ENCODE measurements around the gene SLCO1B1.
"Not testable (repeated sequence)": the region's sequence is repeated elsewhere in the genome, so short reads cannot be mapped to it uniquely, and the experiment has no call there.

Gene SLCO1B1

DNA sequence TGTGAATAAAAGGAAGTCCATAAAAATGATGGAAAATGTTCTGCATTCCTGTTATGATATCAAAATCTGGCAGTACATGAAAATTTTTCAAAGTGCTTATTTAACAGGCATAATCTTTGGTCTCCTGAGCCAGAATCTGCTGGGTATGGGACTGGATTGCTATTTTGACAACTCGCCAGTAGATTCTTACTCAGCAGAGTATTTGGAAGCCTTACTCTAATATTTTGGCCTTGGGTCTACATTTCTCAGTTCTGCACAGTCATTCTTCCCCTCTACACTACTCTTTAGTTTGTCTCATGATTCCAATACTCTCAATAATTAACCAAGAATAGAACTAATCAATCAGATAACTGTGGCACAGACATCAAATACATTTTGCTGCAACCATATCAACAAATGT lies 1.1 kb upstream of the SLCO1B1 start:
- DNase-seq (ENCODE audit: extremely low spot score), result no peak
- ChIA-PET POLR2A (no interaction called here), CTCF (no interaction called here)
- TF ChIP-seq, protein P1, sequence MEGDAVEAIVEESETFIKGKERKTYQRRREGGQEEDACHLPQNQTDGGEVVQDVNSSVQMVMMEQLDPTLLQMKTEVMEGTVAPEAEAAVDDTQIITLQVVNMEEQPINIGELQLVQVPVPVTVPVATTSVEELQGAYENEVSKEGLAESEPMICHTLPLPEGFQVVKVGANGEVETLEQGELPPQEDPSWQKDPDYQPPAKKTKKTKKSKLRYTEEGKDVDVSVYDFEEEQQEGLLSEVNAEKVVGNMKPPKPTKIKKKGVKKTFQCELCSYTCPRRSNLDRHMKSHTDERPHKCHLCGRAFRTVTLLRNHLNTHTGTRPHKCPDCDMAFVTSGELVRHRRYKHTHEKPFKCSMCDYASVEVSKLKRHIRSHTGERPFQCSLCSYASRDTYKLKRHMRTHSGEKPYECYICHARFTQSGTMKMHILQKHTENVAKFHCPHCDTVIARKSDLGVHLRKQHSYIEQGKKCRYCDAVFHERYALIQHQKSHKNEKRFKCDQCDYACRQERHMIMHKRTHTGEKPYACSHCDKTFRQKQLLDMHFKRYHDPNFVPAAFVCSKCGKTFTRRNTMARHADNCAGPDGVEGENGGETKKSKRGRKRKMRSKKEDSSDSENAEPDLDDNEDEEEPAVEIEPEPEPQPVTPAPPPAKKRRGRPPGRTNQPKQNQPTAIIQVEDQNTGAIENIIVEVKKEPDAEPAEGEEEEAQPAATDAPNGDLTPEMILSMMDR (IDR thresholded peaks at IDR 0.05; ENCODE audit: control extremely low read depth, extremely low read depth, low read depth, missing control alignments), result no peak

DNA sequence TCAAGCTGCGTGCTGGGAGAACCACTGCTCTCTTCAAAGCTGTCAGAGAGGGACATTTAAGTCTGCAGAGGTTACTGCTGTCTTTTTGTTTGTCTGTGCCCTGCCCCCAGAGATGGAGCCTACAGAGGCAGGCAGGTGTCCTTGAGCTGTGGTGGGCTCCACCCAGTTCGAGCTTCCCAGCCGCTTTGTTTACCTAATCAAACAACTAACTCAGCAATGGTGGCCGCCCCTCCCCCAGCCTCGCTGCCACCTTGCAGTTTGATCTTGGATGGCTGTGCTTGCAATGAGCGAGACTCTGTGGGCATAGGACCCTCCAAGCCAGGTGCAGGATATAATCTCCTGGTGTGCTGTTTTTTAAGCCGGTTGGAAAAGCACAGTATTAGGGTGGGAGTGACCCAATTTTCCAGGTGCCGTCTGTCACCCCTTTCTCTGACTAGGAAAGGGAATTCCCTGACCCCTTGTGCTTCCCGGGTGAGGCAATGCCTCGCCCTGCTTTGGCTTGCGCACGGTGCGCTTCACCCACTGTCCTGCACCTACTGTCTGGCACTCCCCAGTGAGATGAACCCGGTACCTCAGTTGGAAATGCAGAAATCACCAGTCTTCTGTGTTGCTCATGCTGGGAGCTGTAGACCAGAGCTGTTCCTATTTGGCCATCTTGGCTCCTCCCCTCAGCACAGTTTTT lies 6.5 kb downstream of the SLCO1B1 start:
- DNase-seq (ENCODE audit: extremely low spot score); CTCF ChIA-PET; POLR2A ChIA-PET: not testable (repeated sequence)

DNA sequence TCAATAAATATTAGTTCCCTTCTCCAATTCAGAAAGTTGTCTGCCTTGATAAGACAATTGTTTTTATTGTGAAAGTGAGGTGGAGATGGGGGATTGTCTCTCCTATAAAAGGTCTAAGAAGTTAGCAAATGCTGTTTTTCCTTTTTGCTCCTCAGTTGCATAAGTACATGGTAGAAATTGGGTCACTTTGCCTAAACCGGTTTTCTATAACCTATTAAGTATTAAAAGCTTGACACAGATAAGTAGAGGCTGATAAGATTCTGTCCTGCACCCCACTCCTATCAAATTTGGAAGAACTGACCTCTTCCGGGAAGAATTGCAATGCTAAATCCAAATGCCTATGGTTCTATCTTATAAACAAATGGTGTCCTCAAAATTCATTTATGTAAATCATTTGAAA lies 7.0 kb downstream of the SLCO1B1 start:
- ChIA-PET POLR2A (no interaction called here), CTCF (no interaction called here)
- TF ChIP-seq, protein P1 (IDR thresholded peaks at IDR 0.05; ENCODE audit: control extremely low read depth, extremely low read depth, low read depth, missing control alignments), result no peak
- DNase-seq (ENCODE audit: extremely low spot score), result no peak

DNA sequence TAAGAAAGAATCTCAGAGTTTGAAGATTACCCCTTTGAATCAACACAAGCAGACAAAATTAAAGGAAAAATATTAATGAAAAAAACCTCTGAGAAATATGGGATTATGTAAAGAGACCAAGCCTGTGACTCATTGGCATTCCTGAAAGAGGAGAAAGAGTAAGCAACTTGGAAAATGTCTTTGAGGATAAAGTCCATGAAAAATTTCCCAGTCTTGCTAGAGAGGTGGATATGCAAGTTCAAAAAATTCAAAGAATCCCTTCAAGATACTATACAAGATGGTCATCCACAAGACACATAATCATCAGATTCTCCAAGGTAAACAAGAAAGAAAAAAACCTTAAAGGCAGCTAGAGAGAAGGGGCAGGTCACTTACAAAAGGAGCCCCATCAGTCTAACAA lies 13.3 kb downstream of the SLCO1B1 start:
- no peak for DNase-seq (ENCODE audit: extremely low spot score)
- ChIA-PET POLR2A (no interaction called here), CTCF (interaction anchor here (0.8 kb wide), 1 partner anchor 9 kb away, joined by 3 read pairs; no protein-coding TSS in a partner anchor)
- TF ChIP-seq, protein P1 (IDR thresholded peaks at IDR 0.05; ENCODE audit: control extremely low read depth, extremely low read depth, low read depth, missing control alignments), result no peak

DNA sequence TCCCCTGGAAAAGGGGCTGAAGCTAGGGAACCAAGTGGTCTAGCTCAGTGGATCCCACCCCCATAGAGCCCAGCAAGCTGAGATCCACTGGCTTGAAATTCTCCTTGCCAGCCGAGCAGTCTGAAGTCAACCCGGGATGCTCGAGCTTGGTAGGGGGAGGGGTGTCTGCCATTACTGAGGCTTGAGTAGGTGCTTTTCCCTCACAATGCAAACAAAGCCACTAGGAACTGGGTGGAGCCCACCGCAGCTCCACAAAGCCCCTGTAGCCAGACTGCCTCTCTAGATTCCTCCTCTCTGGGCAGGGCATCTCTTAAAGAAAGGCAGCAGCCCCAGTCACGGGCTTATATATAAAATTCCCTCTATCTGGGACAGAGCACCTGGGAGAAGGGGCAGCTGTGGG lies 18.9 kb downstream of the SLCO1B1 start:
- DNase-seq (ENCODE audit: extremely low spot score); POLR2A ChIA-PET: not testable (repeated sequence)
- CTCF ChIA-PET, result interaction anchor here (2.2 kb wide), 1 partner anchor 10 kb away, joined by 9 read pairs; no protein-coding TSS in a partner anchor

DNA sequence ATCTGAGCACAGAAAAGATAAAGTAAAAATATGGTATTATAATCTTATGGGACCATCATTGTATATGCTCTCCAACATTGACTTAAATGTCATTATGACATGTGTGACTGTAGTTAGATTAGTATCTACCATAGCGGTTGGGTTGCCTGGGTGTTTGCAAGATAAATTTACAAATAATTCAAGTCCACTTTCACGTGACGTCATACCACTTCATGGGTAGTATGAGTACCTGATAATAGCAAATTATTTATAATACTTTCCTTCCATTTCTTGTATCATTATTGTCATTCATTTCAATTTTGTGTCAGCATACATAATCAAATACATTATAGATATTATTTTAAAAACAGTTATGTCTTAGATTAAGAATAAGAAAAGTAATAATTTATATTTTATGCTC lies 20.2 kb downstream of the SLCO1B1 start:
- DNase-seq (ENCODE audit: extremely low spot score), result no peak
- ChIA-PET POLR2A (no interaction called here), CTCF (no interaction called here)
- TF ChIP-seq, protein P1 (IDR thresholded peaks at IDR 0.05; ENCODE audit: control extremely low read depth, extremely low read depth, low read depth, missing control alignments), result no peak

DNA sequence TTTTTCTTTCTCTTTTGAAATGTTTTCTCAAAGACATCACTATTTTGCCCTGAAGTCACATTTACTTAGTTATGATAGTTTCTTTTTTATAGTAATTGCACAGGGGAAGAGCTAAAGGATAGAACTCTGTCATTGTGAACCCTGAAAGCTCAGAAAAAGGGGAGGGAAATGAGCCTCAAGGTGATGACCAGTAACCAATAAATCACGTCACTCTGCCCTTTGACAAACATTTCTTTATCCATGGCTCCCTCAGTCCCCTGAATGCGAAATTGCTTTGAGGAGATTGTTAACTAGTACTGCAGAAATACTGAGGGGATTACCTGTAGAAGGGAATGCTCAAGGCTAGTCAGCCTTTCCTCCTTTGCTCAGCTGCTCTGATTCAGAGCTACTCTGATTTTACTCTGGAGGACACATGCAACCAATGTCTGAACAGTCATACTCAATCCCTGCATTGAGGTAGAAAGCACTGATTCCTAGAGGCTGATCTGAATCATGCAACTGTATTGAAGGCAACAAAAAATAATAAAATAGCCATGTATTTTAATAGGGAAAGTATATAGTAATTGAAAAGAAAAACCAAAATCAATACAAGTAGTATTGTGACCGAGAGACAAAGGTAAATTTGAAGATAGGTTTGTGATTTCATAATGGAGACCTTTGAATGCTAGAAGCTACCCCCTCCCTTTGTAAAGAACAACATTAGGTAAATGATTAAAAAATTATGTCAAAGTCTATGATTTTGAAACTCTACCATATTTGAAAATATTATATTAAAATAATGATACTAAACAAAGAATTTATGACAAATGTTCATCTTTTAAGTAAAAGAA lies 24.7 kb downstream of the SLCO1B1 start:
- ChIA-PET CTCF (no interaction called here), POLR2A (no interaction called here)
- no peak for DNase-seq (ENCODE audit: extremely low spot score)
- TF ChIP-seq, protein P1 (IDR thresholded peaks at IDR 0.05; ENCODE audit: control extremely low read depth, extremely low read depth, low read depth, missing control alignments), result no peak
